Endothelial cell of umbilical vein (primary cell): ENCODE measurements around the gene EIF2S3. TPM values are rescaled to one million over a fixed set of nuclear protein-coding genes. Genes with fewer than 3 reads are reported as not detected.

Experiments
- BruUV-seq: library from RNA; stranded (reverse); fragments of 400-500 nt; replicated peaks from 2 replicates; lab custom pipeline; 2021; lab: Mats Ljungman, UMichigan
- CTCF ChIA-PET: fragments of 300-600, 350-600 bp; sonication (Branson Sonifier 250); formaldehyde crosslinking; loops from one replicate; lab custom pipeline; 2021; ENCODE audit warnings: antibody characterized with exemption, inconsistent platforms; lab: Charles Lee
- POLR2A ChIA-PET: fragments of 300-600, 350-600 bp; sonication (Branson Sonifier 250); formaldehyde crosslinking; loops from one replicate; lab custom pipeline; 2021; ENCODE audit warnings: antibody characterized with exemption, inconsistent platforms; lab: Charles Lee
- DNase-seq: peaks from one replicate; pipeline ENCODE4 v3.0.0-alpha.2; 2011; ENCODE audit warnings: low read depth, low spot score
- FAIRE-seq: peaks from 2 replicates; lab custom pipeline; 2011; peaks lifted over from hg19 to GRCh38; lab: Jason Lieb, UNC
- H2AFZ ChIP-seq: 2 replicates; pipeline ENCODE4 v1.6.0; 2012; ENCODE audit warnings: low read depth, low read length, control low read depth, inconsistent platforms
- H3K27ac ChIP-seq: 2 replicates; pipeline ENCODE4 v1.5.1; 2011; ENCODE audit warnings: low read depth, mild to moderate bottlenecking, control low read depth, low read length, moderate library complexity; ENCODE audit not compliant: insufficient read depth
- H3K27me3 ChIP-seq, 2 experiments: 2 replicates each; pipeline versions ENCODE4 v1.6.0 to v1.6.1; 2011; ENCODE audit warnings: low read length in 2 of 2, mixed read lengths in 1 of 2; ENCODE audit not compliant: control insufficient read depth in 2 of 2, insufficient read depth in 2 of 2
- H3K36me3 ChIP-seq, 2 experiments: 2 replicates in 1 of 2; 3 replicates in 1 of 2; pipeline ENCODE4 v1.5.1; 2011; ENCODE audit warnings: low read length in 2 of 2, mild to moderate bottlenecking in 1 of 2, moderate library complexity in 1 of 2; ENCODE audit not compliant: control insufficient read depth in 2 of 2, insufficient read depth in 2 of 2; ENCODE audit errors: extremely low read depth in 1 of 2
- H3K4me1 ChIP-seq: 3 replicates; pipeline ENCODE4 v1.5.1; 2011; ENCODE audit warnings: mild to moderate bottlenecking, low read length; ENCODE audit not compliant: control insufficient read depth, insufficient read depth; ENCODE audit errors: extremely low read depth
- H3K4me2 ChIP-seq: 2 replicates; pipeline ENCODE4 v1.6.1; 2011; ENCODE audit warnings: low read length, control low read depth, mixed read lengths; ENCODE audit not compliant: insufficient read depth
- H3K4me3 ChIP-seq, 3 experiments: fragments of 200-600 bp in 1 of 3; sonication (generic), shearing (Covaris generic) in 1 of 3; replicated peaks in 1 of 3; 2 replicates each; pipeline ENCODE4 v1.5.1; 2011 to 2016; ENCODE audit warnings: control low read depth in 3 of 3, low read length in 3 of 3, mild to moderate bottlenecking in 2 of 3, inconsistent platforms in 1 of 3, low read depth in 1 of 3, moderate library complexity in 1 of 3; ENCODE audit not compliant: insufficient read depth in 1 of 3
- H3K79me2 ChIP-seq: 2 replicates; pipeline ENCODE4 v1.6.0; 2012; ENCODE audit warnings: low read length, inconsistent platforms; ENCODE audit not compliant: control insufficient read depth, insufficient read depth
- H3K9ac ChIP-seq: replicated peaks from 2 replicates; pipeline ENCODE3; 2011; ENCODE audit warnings: low read length, control low read depth; ENCODE audit not compliant: insufficient read depth; ENCODE audit errors: extremely low read depth
- H3K9me1 ChIP-seq: replicated peaks from 3 replicates; pipeline ENCODE4 v1.6.0; 2011; ENCODE audit warnings: mild to moderate bottlenecking, low read length; ENCODE audit not compliant: control insufficient read depth, insufficient read depth; ENCODE audit errors: extremely low read depth
- H3K9me3 ChIP-seq: replicated peaks from 2 replicates; pipeline ENCODE4 v1.5.1; 2012; ENCODE audit warnings: low read length, inconsistent platforms; ENCODE audit not compliant: control insufficient read depth, insufficient read depth
- H4K20me1 ChIP-seq: replicated peaks from 2 replicates; pipeline ENCODE3; 2011; ENCODE audit warnings: mild to moderate bottlenecking, low read length; ENCODE audit not compliant: control insufficient read depth, insufficient read depth; ENCODE audit errors: extremely low read depth
- EZH2 ChIP-seq: IDR thresholded peaks from 2 replicates; pipeline ENCODE4 v1.6.1; 2012; ENCODE audit warnings: borderline replicate concordance, low read depth, mild to moderate bottlenecking, moderate library complexity, low read length, inconsistent platforms; ENCODE audit not compliant: severe bottlenecking
- FOS ChIP-seq: IDR thresholded peaks from 2 replicates; pipeline ENCODE4 v1.6.1; 2011; ENCODE audit warnings: mild to moderate bottlenecking, low read length, moderate library complexity, borderline replicate concordance; ENCODE audit not compliant: insufficient read depth
- GATA2 ChIP-seq: IDR thresholded peaks from 2 replicates; pipeline ENCODE4 v1.7.0; 2011; ENCODE audit warnings: low read depth, mild to moderate bottlenecking, moderate library complexity, mixed read lengths, low read length; ENCODE audit not compliant: insufficient read length, insufficient read depth
- JUN ChIP-seq: IDR thresholded peaks from 2 replicates; pipeline ENCODE4 v1.6.1; 2011; ENCODE audit warnings: borderline replicate concordance, low read depth; ENCODE audit not compliant: insufficient read length, insufficient read depth
- MAX ChIP-seq: IDR thresholded peaks from 2 replicates; pipeline ENCODE4 v1.6.1; 2011; ENCODE audit not compliant: insufficient read depth, insufficient read length
- MYC ChIP-seq: IDR thresholded peaks from one replicate; pipeline ENCODE4 v1.6.1; 2011; ENCODE audit warnings: mild to moderate bottlenecking, low read depth, low read length
- POLR2A ChIP-seq: IDR thresholded peaks from 2 replicates; pipeline ENCODE4 v1.6.1; 2012; ENCODE audit warnings: low read depth, mild to moderate bottlenecking, control low read depth, low read length
- POLR2AphosphoS5 ChIP-seq: IDR thresholded peaks from 2 replicates; pipeline ENCODE4 v1.6.1; 2012; ENCODE audit warnings: low read depth, mild to moderate bottlenecking, control low read depth, low read length, moderate library complexity; ENCODE audit not compliant: insufficient read depth
- dilution Hi-C: fragments of 300-500 bp; cut with MboI; formaldehyde crosslinking; loops from one replicate; pipeline ENCODE4 v1.15.0; 2019; ENCODE audit warnings: low sequenced_read_pairs; ENCODE audit not compliant: extremely low pct_ligation_motif_present
- intact Hi-C: fragments of 100-400 bp; cut with micrococcal nuclease; formaldehyde crosslinking; loops from one replicate; pipeline ENCODE4 v1.10.0; 2022
- polyA plus RNA-seq, 4 experiments: library from polyadenylated mRNA; depleted of rRNA in 3 of 4; stranded (reverse) in 3 of 4; unstranded in 1 of 4; fragments of >200 nt; gene quantifications; 2 replicates each; pipeline versions ENCODE4 v1.2.1 to v1.2.3, GENCODE V29; 2011 to 2012; ENCODE audit warnings: missing spikeins in 1 of 4
- total RNA-seq: library from RNA; stranded (reverse); gene quantifications from 2 replicates; pipeline ENCODE4 v1.2.3, GENCODE V29; 2021
- TF ChIP-seq, protein P1 (sequence below), 2 donors: IDR thresholded peaks; 1 replicate in 1 of 2; 2 replicates in 1 of 2; pipeline ENCODE4 v1.5.1; 2011; ENCODE audit warnings: low read length in 2 of 2, mild to moderate bottlenecking in 2 of 2, moderate library complexity in 2 of 2, control low read depth in 1 of 2, inconsistent platforms in 1 of 2, low read depth in 1 of 2; ENCODE audit not compliant: insufficient read depth in 1 of 2; ENCODE audit errors: extremely low read depth in 1 of 2

The EIF2S3 gene
- total and polyA plus RNA-seq, 2 donors (not counting 3 experiments of a cell fraction or from before 2014, with no cell fraction given): 35.8 to 161 TPM

GRCh38 chrX:24099394-24099793 is 44.6 kb downstream of the EIF2S3 start:
- Histone ChIP-seq H3K36me3 (no peaks in the 10 kb centered on the region), H3K9me1 (no peaks in the 10 kb centered on the region), H3K27me3 (no peaks in the 10 kb centered on the region), H3K9me3 (no peaks in the 10 kb centered on the region), H3K4me3 (no peak overlapping the region), H3K4me1 (no peaks in the 10 kb centered on the region), H3K27ac (no peak overlapping the region), H4K20me1 (no peaks in the 10 kb centered on the region), H3K79me2 (no peaks in the 10 kb centered on the region), H3K4me2 (no peak overlapping the region), H3K9ac (no peak overlapping the region), H2AFZ (no peak overlapping the region)
- intact Hi-C loops: no loop called here
- CTCF ChIA-PET: no interaction called here
- no peak for FAIRE-seq
- TF ChIP-seq JUN: no peak
- TF ChIP-seq POLR2AphosphoS5: no peak
- TF ChIP-seq POLR2A: no peak
- no peak for TF ChIP-seq FOS
- TF ChIP-seq MAX: no peak
- TF ChIP-seq MYC: no peak
- TF ChIP-seq, protein P1, sequence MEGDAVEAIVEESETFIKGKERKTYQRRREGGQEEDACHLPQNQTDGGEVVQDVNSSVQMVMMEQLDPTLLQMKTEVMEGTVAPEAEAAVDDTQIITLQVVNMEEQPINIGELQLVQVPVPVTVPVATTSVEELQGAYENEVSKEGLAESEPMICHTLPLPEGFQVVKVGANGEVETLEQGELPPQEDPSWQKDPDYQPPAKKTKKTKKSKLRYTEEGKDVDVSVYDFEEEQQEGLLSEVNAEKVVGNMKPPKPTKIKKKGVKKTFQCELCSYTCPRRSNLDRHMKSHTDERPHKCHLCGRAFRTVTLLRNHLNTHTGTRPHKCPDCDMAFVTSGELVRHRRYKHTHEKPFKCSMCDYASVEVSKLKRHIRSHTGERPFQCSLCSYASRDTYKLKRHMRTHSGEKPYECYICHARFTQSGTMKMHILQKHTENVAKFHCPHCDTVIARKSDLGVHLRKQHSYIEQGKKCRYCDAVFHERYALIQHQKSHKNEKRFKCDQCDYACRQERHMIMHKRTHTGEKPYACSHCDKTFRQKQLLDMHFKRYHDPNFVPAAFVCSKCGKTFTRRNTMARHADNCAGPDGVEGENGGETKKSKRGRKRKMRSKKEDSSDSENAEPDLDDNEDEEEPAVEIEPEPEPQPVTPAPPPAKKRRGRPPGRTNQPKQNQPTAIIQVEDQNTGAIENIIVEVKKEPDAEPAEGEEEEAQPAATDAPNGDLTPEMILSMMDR (IDR thresholded peaks at IDR 0.05; ENCODE audit: extremely low read depth in 1 of 2, insufficient read depth in 1 of 2, low read depth in 1 of 2, low read length in 2 of 2): no peak
- no peak for TF ChIP-seq EZH2
- no peak for TF ChIP-seq GATA2
- DNase-seq: no peak
- POLR2A ChIA-PET: no interaction called here
- dilution Hi-C loops: no loop called here
- no TSS peak for BruUV-seq
